Measurements from ENCODE around the gene HSD17B2. TPM values are rescaled to one million over a fixed set of nuclear protein-coding genes. Genes with fewer than 3 reads are reported as not detected.

Gene HSD17B2
- total and polyA plus RNA-seq, 4 donors: 0.48 to 2.5 (median 1.1) TPM

DNA sequence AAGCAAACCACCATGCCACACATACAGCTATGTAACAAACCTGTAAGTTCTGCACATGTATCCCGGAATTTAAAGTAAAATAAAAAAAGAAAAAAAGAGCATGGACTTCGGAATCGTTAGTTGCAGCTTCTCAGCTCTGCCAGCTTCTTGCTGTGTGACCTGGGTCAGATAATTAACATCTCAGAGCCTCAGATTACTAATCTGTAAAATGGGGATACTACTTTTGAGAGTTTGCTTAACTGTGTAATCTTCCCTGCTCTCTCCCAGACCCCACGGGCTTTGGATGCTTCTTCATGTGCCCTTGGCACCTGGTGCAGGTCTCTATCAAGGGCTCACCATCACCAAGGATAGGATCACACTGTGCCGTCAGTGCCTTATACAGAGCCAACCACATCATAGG is 16.6 kb downstream of the HSD17B2 start:
- H3K9me3 ChIP-seq (ENCODE audit: control insufficient read depth, insufficient read depth, low read length): no peaks in the 10 kb centered on the region
- no peak for DNase-seq (ENCODE audit: low read depth in 4 of 6, low spot score in 6 of 6)
- no peaks in the 10 kb centered on the region for H3K4me1 ChIP-seq (ENCODE audit: control insufficient read depth, insufficient read depth, low read length)
- H3K27ac ChIP-seq (ENCODE audit: low read depth, low read length): no peak overlapping the region
- WGBS (ENCODE audit: insufficient coverage): 87% methylated on average over 5 of the region's 5 CpGs
- no peaks in the 10 kb centered on the region for H3K36me3 ChIP-seq (ENCODE audit: control insufficient read depth, insufficient read depth, low read length)
- no peaks in the 10 kb centered on the region for H3K27me3 ChIP-seq (ENCODE audit: control insufficient read depth, insufficient read depth, low read length)
- no peak overlapping the region for H3K4me3 ChIP-seq (ENCODE audit: low read depth, low read length)

DNA sequence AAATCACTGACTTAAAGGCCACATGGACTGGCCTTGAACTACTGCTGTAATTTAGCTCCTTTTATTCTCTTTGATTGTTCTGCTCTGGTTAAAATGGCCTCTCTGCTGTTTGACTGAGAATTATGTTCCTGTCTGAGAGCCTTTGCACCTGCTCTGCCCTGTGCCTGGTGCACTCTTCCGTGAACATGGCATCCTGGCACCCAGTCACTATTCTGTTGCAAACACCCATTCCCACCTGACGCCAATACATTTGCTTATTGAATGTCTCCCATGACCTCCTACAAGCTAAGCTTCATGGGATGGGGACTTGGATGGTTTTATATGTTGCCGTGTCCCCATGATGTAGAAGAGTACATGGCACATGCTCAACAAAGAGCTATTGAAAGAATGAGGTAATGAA is 20.1 kb downstream of the HSD17B2 start:
- Histone ChIP-seq H3K27me3 (ENCODE audit: control insufficient read depth, insufficient read depth, low read length) (no peaks in the 10 kb centered on the region), H3K4me3 (ENCODE audit: low read depth, low read length) (no peak overlapping the region), H3K9me3 (ENCODE audit: control insufficient read depth, insufficient read depth, low read length) (no peaks in the 10 kb centered on the region), H3K4me1 (ENCODE audit: control insufficient read depth, insufficient read depth, low read length) (no peaks in the 10 kb centered on the region), H3K36me3 (ENCODE audit: control insufficient read depth, insufficient read depth, low read length) (no peaks in the 10 kb centered on the region), H3K27ac (ENCODE audit: low read depth, low read length) (no peak overlapping the region)
- DNase-seq (ENCODE audit: low read depth in 4 of 6, low spot score in 6 of 6): no peak
- 65% methylated on average over 2 of the region's 3 CpGs for WGBS (ENCODE audit: insufficient coverage)

DNA sequence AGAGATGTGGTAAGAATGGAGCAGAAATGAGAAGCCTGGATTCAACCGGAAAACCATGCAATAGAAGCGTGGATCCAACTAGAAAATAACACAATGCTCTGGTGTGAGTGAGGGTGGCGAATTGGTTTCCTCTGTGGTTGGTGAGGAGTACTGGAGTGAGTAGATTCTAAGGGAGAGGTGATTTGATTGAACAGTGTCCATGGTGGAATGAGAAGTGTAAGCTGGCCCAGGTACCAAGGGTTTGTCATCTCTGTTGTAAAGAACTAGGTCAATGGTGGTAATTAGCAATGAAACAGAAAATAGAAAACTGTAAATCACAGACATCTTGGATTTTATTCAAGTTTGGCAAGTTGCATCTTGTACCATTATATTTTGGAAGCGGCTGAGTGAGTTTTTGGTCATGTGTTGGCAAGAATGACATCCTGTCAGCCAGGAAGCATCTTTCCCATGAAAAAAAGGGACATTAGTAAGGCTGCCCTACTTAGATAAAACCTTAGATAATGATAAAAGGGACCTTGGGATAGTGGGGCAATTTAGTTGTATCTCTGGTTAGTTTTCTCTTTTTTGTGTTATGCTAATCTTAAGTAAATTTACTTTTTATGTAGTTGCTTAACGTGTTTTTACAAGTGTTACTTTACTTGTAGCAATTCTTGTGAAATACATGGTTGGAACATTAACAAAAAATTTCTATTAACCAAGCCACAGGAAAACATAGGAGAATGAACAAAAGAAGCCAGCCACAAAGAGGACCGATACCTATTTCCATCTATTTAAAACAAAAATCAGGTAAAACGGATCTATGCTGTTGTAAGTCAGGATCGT is 20.9 kb downstream of the HSD17B2 start:
- Histone ChIP-seq H3K4me3 (ENCODE audit: low read depth, low read length) (no peak overlapping the region), H3K36me3 (ENCODE audit: control insufficient read depth, insufficient read depth, low read length) (no peaks in the 10 kb centered on the region), H3K9me3 (ENCODE audit: control insufficient read depth, insufficient read depth, low read length) (no peaks in the 10 kb centered on the region), H3K27me3 (ENCODE audit: control insufficient read depth, insufficient read depth, low read length) (no peaks in the 10 kb centered on the region), H3K27ac (ENCODE audit: low read depth, low read length) (no peak overlapping the region), H3K4me1 (ENCODE audit: control insufficient read depth, insufficient read depth, low read length) (no peaks in the 10 kb centered on the region)
- no peak for DNase-seq (ENCODE audit: low read depth in 4 of 6, low spot score in 6 of 6)
- WGBS (ENCODE audit: insufficient coverage): 87% methylated on average over 4 of the region's 8 CpGs

GRCh38 chr16:82056550-82056896 is 21.5 kb downstream of the HSD17B2 start:
- H3K4me1 ChIP-seq (ENCODE audit: control insufficient read depth, insufficient read depth, low read length): no peaks in the 10 kb centered on the region
- no peaks in the 10 kb centered on the region for H3K9me3 ChIP-seq (ENCODE audit: control insufficient read depth, insufficient read depth, low read length)
- H3K36me3 ChIP-seq (ENCODE audit: control insufficient read depth, insufficient read depth, low read length): no peaks in the 10 kb centered on the region
- no peak overlapping the region for H3K27ac ChIP-seq (ENCODE audit: low read depth, low read length)
- H3K27me3 ChIP-seq (ENCODE audit: control insufficient read depth, insufficient read depth, low read length): no peaks in the 10 kb centered on the region
- no peak for DNase-seq (ENCODE audit: low read depth in 4 of 6, low spot score in 6 of 6)
- no peak overlapping the region for H3K4me3 ChIP-seq (ENCODE audit: low read depth, low read length)
- WGBS (ENCODE audit: insufficient coverage): no CpG with 5 or more reads among the region's 3 CpGs

GRCh38 chr16:82059161-82059982 is 24.3 kb downstream of the HSD17B2 start:
- Histone ChIP-seq H3K4me1 (ENCODE audit: control insufficient read depth, insufficient read depth, low read length) (no peaks in the 10 kb centered on the region), H3K27ac (ENCODE audit: low read depth, low read length) (no peak overlapping the region), H3K27me3 (ENCODE audit: control insufficient read depth, insufficient read depth, low read length) (no peaks in the 10 kb centered on the region), H3K9me3 (ENCODE audit: control insufficient read depth, insufficient read depth, low read length) (no peaks in the 10 kb centered on the region), H3K4me3 (ENCODE audit: low read depth, low read length) (no peak overlapping the region), H3K36me3 (ENCODE audit: control insufficient read depth, insufficient read depth, low read length) (no peaks in the 10 kb centered on the region)
- 88% methylated on average over 4 of the region's 8 CpGs for WGBS (ENCODE audit: insufficient coverage)
- DNase-seq (ENCODE audit: low read depth in 4 of 6, low spot score in 6 of 6): no peak

DNA sequence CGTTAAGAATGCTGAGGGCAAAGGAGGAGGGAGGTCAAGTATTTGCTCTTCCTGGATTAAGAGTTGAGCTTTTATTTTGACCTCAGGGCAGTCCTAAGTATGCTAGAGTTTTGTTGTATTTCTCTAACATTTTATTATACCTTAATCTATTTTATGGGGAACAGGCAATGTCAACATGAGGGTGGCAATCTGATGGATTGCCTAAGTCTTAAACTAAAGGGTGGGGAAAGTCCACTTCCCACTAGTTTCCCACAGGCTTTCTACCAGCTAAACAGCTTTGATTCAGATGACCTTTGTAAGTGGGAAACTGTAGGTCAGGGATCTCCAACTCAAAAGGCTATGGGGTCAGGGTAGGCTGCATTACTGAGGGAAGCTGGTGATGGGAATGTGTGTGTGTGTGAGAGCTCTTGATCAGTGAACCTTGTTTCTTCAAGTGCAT is 24.9 kb downstream of the HSD17B2 start:
- H3K4me3 ChIP-seq (ENCODE audit: low read depth, low read length): no peak overlapping the region
- H3K36me3 ChIP-seq (ENCODE audit: control insufficient read depth, insufficient read depth, low read length): no peaks in the 10 kb centered on the region
- no CpG with 5 or more reads among the region's 1 CpG for WGBS (ENCODE audit: insufficient coverage)
- H3K4me1 ChIP-seq (ENCODE audit: control insufficient read depth, insufficient read depth, low read length): no peaks in the 10 kb centered on the region
- H3K27me3 ChIP-seq (ENCODE audit: control insufficient read depth, insufficient read depth, low read length): no peaks in the 10 kb centered on the region
- no peak overlapping the region for H3K27ac ChIP-seq (ENCODE audit: low read depth, low read length)
- no peaks in the 10 kb centered on the region for H3K9me3 ChIP-seq (ENCODE audit: control insufficient read depth, insufficient read depth, low read length)
- no peak for DNase-seq (ENCODE audit: low read depth in 4 of 6, low spot score in 6 of 6)

GRCh38 chr16:82061861-82062525 is 26.9 kb downstream of the HSD17B2 start:
- no peaks in the 10 kb centered on the region for H3K36me3 ChIP-seq (ENCODE audit: control insufficient read depth, insufficient read depth, low read length)
- H3K9me3 ChIP-seq (ENCODE audit: control insufficient read depth, insufficient read depth, low read length): no peaks in the 10 kb centered on the region
- no peaks in the 10 kb centered on the region for H3K27me3 ChIP-seq (ENCODE audit: control insufficient read depth, insufficient read depth, low read length)
- no peaks in the 10 kb centered on the region for H3K4me1 ChIP-seq (ENCODE audit: control insufficient read depth, insufficient read depth, low read length)
- H3K27ac ChIP-seq (ENCODE audit: low read depth, low read length): no peak overlapping the region
- no peak overlapping the region for H3K4me3 ChIP-seq (ENCODE audit: low read depth, low read length)
- 59% methylated on average over 5 of the region's 5 CpGs for WGBS (ENCODE audit: insufficient coverage)
- no peak for DNase-seq (ENCODE audit: low read depth in 4 of 6, low spot score in 6 of 6)

DNA sequence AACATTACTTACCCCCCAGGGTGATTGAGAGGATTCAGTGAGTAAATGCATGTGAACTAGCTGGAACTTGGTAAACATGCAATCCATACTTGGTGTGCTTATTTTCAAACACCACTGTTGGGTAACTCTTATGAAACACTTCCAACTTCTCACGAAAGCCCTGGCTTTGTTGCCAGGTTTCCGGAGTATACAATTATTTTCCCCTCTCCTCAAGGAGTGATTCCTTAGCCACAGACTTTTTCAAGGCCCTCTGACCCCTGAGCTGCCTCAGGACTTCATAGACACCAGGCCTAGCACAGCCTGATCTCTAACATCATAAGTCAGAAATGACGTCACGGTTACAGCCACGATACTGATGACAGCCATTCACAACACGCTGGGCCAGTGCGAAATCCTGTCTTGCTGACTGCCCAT is 27.6 kb downstream of the HSD17B2 start:
- no peak overlapping the region for H3K4me3 ChIP-seq (ENCODE audit: low read depth, low read length)
- no peaks in the 10 kb centered on the region for H3K36me3 ChIP-seq (ENCODE audit: control insufficient read depth, insufficient read depth, low read length)
- 92% methylated on average over 3 of the region's 7 CpGs for WGBS (ENCODE audit: insufficient coverage)
- H3K27ac ChIP-seq (ENCODE audit: low read depth, low read length): no peak overlapping the region
- H3K9me3 ChIP-seq (ENCODE audit: control insufficient read depth, insufficient read depth, low read length): no peaks in the 10 kb centered on the region
- no peaks in the 10 kb centered on the region for H3K4me1 ChIP-seq (ENCODE audit: control insufficient read depth, insufficient read depth, low read length)
- no peak for DNase-seq (ENCODE audit: low read depth in 4 of 6, low spot score in 6 of 6)
- H3K27me3 ChIP-seq (ENCODE audit: control insufficient read depth, insufficient read depth, low read length): no peaks in the 10 kb centered on the region

GRCh38 chr16:82063456-82064082 is 28.5 kb downstream of the HSD17B2 start:
- Histone ChIP-seq H3K4me1 (ENCODE audit: control insufficient read depth, insufficient read depth, low read length) (no peaks in the 10 kb centered on the region), H3K27ac (ENCODE audit: low read depth, low read length) (no peak overlapping the region), H3K9me3 (ENCODE audit: control insufficient read depth, insufficient read depth, low read length) (no peaks in the 10 kb centered on the region), H3K27me3 (ENCODE audit: control insufficient read depth, insufficient read depth, low read length) (no peaks in the 10 kb centered on the region), H3K36me3 (ENCODE audit: control insufficient read depth, insufficient read depth, low read length) (no peaks in the 10 kb centered on the region), H3K4me3 (ENCODE audit: low read depth, low read length) (no peak overlapping the region)
- no peak for DNase-seq (ENCODE audit: low read depth in 4 of 6, low spot score in 6 of 6)
- WGBS (ENCODE audit: insufficient coverage): 80% methylated on average over 1 of the region's 5 CpGs
